Measurements from ENCODE around the gene APBA2.
"Not testable (repeated sequence)": the region's sequence is repeated elsewhere in the genome, so short reads cannot be mapped to it uniquely, and the experiment has no call there.

Gene APBA2

DNA sequence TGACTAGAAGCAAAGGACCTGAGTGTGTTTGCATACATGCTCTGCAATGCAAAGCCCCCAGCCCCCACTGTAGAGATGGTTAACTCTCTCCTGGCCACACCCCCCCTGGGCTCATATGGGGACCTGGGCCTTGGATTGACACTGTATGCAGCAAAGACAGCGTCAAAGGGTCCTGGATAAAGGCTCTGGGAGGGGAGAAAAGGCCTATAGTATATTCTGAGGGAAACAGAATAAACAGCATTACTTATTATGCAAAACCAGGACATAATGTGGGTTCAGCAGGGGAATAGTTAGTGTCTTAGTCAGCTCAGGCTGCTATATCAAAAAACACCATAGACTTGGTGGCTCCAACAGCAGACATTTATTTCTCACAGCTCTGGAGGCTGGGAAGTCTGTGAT, 158.7 kb downstream of the APBA2 start:
- no peak overlapping the region for H3K4me3 ChIP-seq (ENCODE audit: low read depth, low read length)
- H3K36me3 ChIP-seq (ENCODE audit: control insufficient read depth, insufficient read depth, low read length), result no peaks in the 10 kb centered on the region
- no peaks in the 10 kb centered on the region for H3K9me3 ChIP-seq (ENCODE audit: control insufficient read depth, insufficient read depth, low read depth, low read length)
- H3K9ac ChIP-seq (ENCODE audit: low read length), result no peak overlapping the region
- peaks cover 3% of the 10 kb centered on the region; the same call in 1 of the 2 replicates for H3K4me1 ChIP-seq (ENCODE audit: control insufficient read depth, insufficient read depth, low read length)
- no peaks in the 10 kb centered on the region for H3K27me3 ChIP-seq (ENCODE audit: control insufficient read depth, insufficient read depth, low read length)
- H3K27ac ChIP-seq (ENCODE audit: low read depth, low read length), result no peak overlapping the region

DNA sequence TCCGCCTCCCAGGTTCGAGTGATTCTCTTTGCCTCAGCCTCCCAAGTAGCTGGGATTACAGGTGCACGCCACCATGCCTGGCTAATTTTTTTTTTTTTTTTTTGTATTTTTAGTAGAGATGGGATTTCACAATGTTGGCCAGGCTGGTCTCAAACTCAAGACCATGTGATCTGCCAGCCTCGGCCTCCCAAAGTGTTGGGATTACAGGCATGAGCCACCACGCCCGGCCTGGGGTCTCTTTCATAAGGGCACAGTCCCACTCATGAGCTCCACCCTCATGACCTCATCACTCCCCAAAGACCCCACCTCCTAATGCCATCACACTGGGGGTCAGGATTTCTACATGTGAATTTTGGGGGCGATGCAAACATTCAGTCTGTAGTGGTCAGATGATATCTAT, 159.4 kb downstream of the APBA2 start:
- H3K4me3 ChIP-seq (ENCODE audit: low read depth, low read length); H3K4me1 ChIP-seq (ENCODE audit: control insufficient read depth, insufficient read depth, low read length); H3K27ac ChIP-seq (ENCODE audit: low read depth, low read length); H3K9ac ChIP-seq (ENCODE audit: low read length); H3K36me3 ChIP-seq (ENCODE audit: control insufficient read depth, insufficient read depth, low read length); H3K9me3 ChIP-seq (ENCODE audit: control insufficient read depth, insufficient read depth, low read depth, low read length); H3K27me3 ChIP-seq (ENCODE audit: control insufficient read depth, insufficient read depth, low read length): not testable (repeated sequence)

DNA sequence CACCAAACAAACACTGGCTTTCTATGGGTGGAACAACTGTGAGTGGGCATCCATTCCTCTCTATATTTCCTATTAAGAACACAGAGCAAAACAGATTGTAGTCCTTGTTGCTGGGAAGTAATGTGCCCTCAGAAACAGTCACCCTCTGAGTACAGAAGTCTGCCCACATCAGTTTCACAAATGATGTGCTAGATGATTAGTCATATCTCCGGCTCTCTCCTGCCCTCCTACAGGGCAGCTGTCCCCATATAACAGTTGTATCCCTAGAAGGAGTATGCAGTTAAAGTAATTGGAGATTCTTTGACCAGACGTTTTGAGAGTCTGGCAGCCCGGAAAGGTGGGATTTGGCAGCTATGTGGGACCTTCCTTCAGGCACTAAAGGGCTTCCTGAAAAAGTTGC, 159.9 kb downstream of the APBA2 start:
- Histone ChIP-seq H3K4me3 (ENCODE audit: low read depth, low read length) (no peak overlapping the region), H3K27ac (ENCODE audit: low read depth, low read length) (no peak overlapping the region), H3K9ac (ENCODE audit: low read length) (no peak overlapping the region), H3K27me3 (ENCODE audit: control insufficient read depth, insufficient read depth, low read length) (no peaks in the 10 kb centered on the region), H3K4me1 (ENCODE audit: control insufficient read depth, insufficient read depth, low read length) (no peaks in the 10 kb centered on the region; the same call in 1 of the 2 replicates), H3K36me3 (ENCODE audit: control insufficient read depth, insufficient read depth, low read length) (no peaks in the 10 kb centered on the region), H3K9me3 (ENCODE audit: control insufficient read depth, insufficient read depth, low read depth, low read length) (no peaks in the 10 kb centered on the region)

- Histone ChIP-seq H3K9me3 (ENCODE audit: control insufficient read depth, insufficient read depth, low read depth, low read length) (no peaks in the 10 kb centered on the region), H3K36me3 (ENCODE audit: control insufficient read depth, insufficient read depth, low read length) (no peaks in the 10 kb centered on the region), H3K27me3 (ENCODE audit: control insufficient read depth, insufficient read depth, low read length) (no peaks in the 10 kb centered on the region), H3K27ac (ENCODE audit: low read depth, low read length) (no peak overlapping the region), H3K4me1 (ENCODE audit: control insufficient read depth, insufficient read depth, low read length) (no peaks in the 10 kb centered on the region; the same call in 1 of the 2 replicates), H3K4me3 (ENCODE audit: low read depth, low read length) (no peak overlapping the region), H3K9ac (ENCODE audit: low read length) (no peak overlapping the region)
Measured at GRCh38 chr15:29046281-29046810, 160.6 kb downstream of the APBA2 start.

DNA sequence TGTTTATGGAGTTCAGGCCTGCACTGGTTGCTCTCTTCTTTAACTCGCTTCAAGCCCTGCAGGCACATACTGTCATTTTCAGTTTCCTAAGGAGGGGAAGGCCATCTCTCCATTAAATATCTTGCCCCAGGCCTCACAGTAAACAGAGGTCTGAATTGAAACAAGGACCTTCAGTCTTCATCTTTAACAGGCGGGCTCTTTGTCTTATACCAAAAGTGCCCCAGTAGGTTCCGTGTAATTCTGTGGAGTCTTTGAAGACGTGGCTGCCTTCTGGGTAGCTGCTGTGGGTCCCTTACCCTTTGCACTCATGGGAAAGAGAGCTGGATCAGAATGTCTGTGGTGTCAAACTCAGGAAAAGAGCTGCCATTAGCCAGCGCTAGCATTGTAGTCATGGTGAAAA, 161.2 kb downstream of the APBA2 start:
- Histone ChIP-seq H3K9me3 (ENCODE audit: control insufficient read depth, insufficient read depth, low read depth, low read length) (no peaks in the 10 kb centered on the region), H3K36me3 (ENCODE audit: control insufficient read depth, insufficient read depth, low read length) (no peaks in the 10 kb centered on the region), H3K4me1 (ENCODE audit: control insufficient read depth, insufficient read depth, low read length) (no peaks in the 10 kb centered on the region; the same call in 1 of the 2 replicates), H3K9ac (ENCODE audit: low read length) (no peak overlapping the region), H3K27ac (ENCODE audit: low read depth, low read length) (no peak overlapping the region), H3K27me3 (ENCODE audit: control insufficient read depth, insufficient read depth, low read length) (no peaks in the 10 kb centered on the region), H3K4me3 (ENCODE audit: low read depth, low read length) (no peak overlapping the region)

DNA sequence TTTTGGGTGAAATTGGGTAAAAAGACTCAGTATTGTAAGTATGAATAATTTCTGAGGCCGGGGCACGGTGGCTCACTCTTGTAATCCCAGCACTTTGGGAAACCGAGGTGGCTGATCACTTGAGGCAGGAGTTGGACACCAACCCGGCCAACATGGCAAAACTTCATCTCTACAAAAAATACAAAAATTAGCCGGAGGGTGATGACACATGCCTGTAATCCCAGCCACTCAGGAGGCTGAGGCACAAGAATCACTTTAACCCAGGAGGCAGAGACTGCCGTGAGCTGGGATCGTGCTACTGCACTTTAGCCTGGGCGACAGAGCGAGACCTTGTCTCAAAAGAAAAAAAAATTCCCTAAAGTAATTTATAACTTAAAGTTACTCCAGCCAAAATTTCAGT, 162.2 kb downstream of the APBA2 start:
- Histone ChIP-seq H3K27me3 (ENCODE audit: control insufficient read depth, insufficient read depth, low read length) (no peaks in the 10 kb centered on the region), H3K9me3 (ENCODE audit: control insufficient read depth, insufficient read depth, low read depth, low read length) (peaks cover 1% of the 10 kb centered on the region; the same call in 1 of the 2 replicates), H3K9ac (ENCODE audit: low read length) (no peak overlapping the region), H3K4me1 (ENCODE audit: control insufficient read depth, insufficient read depth, low read length) (no peaks in the 10 kb centered on the region; the same call in 1 of the 2 replicates), H3K4me3 (ENCODE audit: low read depth, low read length) (no peak overlapping the region), H3K27ac (ENCODE audit: low read depth, low read length) (no peak overlapping the region), H3K36me3 (ENCODE audit: control insufficient read depth, insufficient read depth, low read length) (no peaks in the 10 kb centered on the region)

DNA sequence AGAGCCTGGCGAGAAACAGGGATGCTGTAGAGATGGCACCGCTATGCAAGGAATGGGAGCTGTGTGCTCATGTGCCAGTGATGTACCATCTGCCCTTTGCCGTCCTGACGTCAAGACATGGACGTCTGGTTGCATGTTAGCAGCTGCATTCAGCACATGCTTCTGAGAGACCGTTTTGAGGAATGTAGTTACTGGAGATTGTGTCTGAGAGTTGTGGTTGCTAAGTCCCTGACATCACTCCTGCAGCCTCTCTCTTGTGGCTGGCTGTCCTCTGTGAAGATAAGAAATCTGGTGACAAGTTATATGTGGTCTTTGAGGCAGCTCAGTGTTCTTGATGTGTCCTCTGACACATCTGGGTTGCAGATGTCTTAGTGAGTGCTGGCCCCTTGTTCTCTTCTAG, 165.1 kb downstream of the APBA2 start:
- Histone ChIP-seq H3K27me3 (ENCODE audit: control insufficient read depth, insufficient read depth, low read length) (no peaks in the 10 kb centered on the region), H3K9ac (ENCODE audit: low read length) (no peak overlapping the region), H3K9me3 (ENCODE audit: control insufficient read depth, insufficient read depth, low read depth, low read length) (peaks cover 8% of the 10 kb centered on the region; the same call in 1 of the 2 replicates), H3K4me1 (ENCODE audit: control insufficient read depth, insufficient read depth, low read length) (no peaks in the 10 kb centered on the region), H3K36me3 (ENCODE audit: control insufficient read depth, insufficient read depth, low read length) (no peaks in the 10 kb centered on the region), H3K4me3 (ENCODE audit: low read depth, low read length) (no peak overlapping the region), H3K27ac (ENCODE audit: low read depth, low read length) (no peak overlapping the region)

DNA sequence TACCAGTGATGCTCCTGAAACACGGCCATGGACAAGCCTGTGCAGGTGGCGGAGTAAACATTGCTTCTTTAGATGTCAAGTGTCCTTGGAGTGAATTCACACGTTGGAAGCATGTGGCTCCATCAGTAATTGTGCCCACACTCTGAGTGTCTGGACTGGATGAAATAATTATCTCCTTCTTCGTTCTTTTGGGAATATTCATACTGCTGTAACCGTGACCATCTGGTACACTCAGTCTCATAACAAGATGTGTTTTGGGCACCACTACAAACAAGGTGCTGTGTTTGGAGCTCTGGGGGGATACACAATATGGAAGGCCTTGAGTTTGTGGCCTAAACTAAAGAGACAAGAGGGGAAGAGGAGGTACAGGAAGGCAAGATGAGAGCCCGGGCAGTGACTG, 165.6 kb downstream of the APBA2 start:
- peaks cover 8% of the 10 kb centered on the region; the same call in 1 of the 2 replicates for H3K9me3 ChIP-seq (ENCODE audit: control insufficient read depth, insufficient read depth, low read depth, low read length)
- H3K9ac ChIP-seq (ENCODE audit: low read length), result no peak overlapping the region
- H3K36me3 ChIP-seq (ENCODE audit: control insufficient read depth, insufficient read depth, low read length), result no peaks in the 10 kb centered on the region
- no peak overlapping the region for H3K4me3 ChIP-seq (ENCODE audit: low read depth, low read length)
- H3K27ac ChIP-seq (ENCODE audit: low read depth, low read length), result no peak overlapping the region
- no peaks in the 10 kb centered on the region for H3K27me3 ChIP-seq (ENCODE audit: control insufficient read depth, insufficient read depth, low read length)
- no peaks in the 10 kb centered on the region for H3K4me1 ChIP-seq (ENCODE audit: control insufficient read depth, insufficient read depth, low read length)

GRCh38 chr15:29053006-29053405, 167.2 kb downstream of the APBA2 start:
- H3K4me1 ChIP-seq (ENCODE audit: control insufficient read depth, insufficient read depth, low read length), result peaks cover 9% of the 10 kb centered on the region
- no peak overlapping the region for H3K4me3 ChIP-seq (ENCODE audit: low read depth, low read length)
- H3K9ac ChIP-seq (ENCODE audit: low read length), result no peak overlapping the region
- no peaks in the 10 kb centered on the region for H3K27me3 ChIP-seq (ENCODE audit: control insufficient read depth, insufficient read depth, low read length)
- H3K27ac ChIP-seq (ENCODE audit: low read depth, low read length), result no peak overlapping the region
- peaks cover 8% of the 10 kb centered on the region; the same call in 1 of the 2 replicates for H3K9me3 ChIP-seq (ENCODE audit: control insufficient read depth, insufficient read depth, low read depth, low read length)
- no peaks in the 10 kb centered on the region for H3K36me3 ChIP-seq (ENCODE audit: control insufficient read depth, insufficient read depth, low read length)

DNA sequence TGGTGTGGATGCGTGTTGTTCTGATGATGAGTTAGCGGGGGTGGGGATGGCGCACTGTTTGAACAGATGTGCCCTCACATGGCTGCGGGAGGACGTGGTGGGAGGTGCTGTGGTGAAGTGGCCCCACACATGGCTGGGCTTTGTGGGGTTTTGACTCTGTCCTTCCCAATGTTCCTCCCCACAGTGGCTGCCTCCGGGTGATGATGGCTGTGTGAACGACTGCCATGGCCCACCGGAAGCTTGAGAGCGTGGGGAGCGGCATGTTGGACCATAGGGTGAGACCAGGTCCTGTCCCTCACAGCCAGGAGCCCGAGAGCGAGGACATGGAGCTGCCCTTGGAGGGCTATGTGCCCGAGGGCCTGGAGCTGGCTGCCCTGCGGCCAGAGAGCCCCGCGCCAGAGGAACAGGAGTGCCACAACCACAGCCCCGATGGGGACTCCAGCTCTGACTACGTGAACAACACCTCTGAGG, 167.9 kb downstream of the APBA2 start:
- Histone ChIP-seq H3K4me1 (ENCODE audit: control insufficient read depth, insufficient read depth, low read length) (peaks cover 9% of the 10 kb centered on the region), H3K27me3 (ENCODE audit: control insufficient read depth, insufficient read depth, low read length) (no peaks in the 10 kb centered on the region), H3K36me3 (ENCODE audit: control insufficient read depth, insufficient read depth, low read length) (no peaks in the 10 kb centered on the region), H3K27ac (ENCODE audit: low read depth, low read length) (no peak overlapping the region), H3K9me3 (ENCODE audit: control insufficient read depth, insufficient read depth, low read depth, low read length) (peaks cover 8% of the 10 kb centered on the region; the same call in 1 of the 2 replicates), H3K9ac (ENCODE audit: low read length) (no peak overlapping the region), H3K4me3 (ENCODE audit: low read depth, low read length) (no peak overlapping the region)

DNA sequence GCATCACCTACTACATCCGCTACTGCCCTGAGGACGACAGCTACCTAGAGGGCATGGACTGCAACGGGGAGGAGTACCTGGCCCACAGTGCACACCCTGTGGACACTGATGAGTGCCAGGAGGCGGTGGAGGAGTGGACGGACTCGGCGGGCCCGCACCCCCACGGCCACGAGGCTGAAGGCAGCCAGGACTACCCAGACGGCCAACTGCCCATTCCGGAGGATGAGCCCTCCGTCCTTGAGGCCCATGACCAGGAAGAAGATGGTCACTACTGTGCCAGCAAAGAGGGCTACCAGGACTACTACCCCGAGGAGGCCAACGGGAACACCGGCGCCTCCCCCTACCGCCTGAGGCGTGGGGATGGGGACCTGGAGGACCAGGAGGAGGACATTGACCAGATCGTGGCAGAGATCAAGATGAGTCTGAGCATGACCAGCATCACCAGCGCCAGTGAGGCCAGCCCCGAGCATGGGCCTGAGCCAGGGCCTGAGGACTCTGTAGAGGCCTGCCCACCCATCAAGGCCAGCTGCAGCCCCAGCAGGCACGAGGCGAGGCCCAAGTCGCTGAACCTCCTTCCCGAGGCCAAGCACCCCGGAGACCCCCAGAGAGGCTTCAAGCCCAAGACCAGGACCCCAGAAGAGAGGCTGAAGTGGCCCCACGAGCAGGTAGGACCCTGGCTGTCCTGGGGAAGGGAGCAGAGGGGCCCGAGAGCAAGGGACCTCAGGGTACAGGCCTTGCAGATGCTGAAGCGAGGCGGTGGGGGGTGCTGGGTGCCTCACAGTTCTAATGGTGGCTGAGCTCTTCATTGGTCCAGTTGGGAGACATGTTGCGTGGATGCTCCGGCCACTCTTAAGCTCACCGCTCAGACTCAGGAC, 168.6 kb downstream of the APBA2 start:
- Histone ChIP-seq H3K4me3 (ENCODE audit: low read depth, low read length) (no peak overlapping the region), H3K9me3 (ENCODE audit: control insufficient read depth, insufficient read depth, low read depth, low read length) (peaks cover 12% of the 10 kb centered on the region), H3K4me1 (ENCODE audit: control insufficient read depth, insufficient read depth, low read length) (peaks cover 9% of the 10 kb centered on the region), H3K36me3 (ENCODE audit: control insufficient read depth, insufficient read depth, low read length) (no peaks in the 10 kb centered on the region), H3K9ac (ENCODE audit: low read length) (no peak overlapping the region), H3K27me3 (ENCODE audit: control insufficient read depth, insufficient read depth, low read length) (no peaks in the 10 kb centered on the region), H3K27ac (ENCODE audit: low read depth, low read length) (no peak overlapping the region)
